HL-60 (cell line): ENCODE data around the gene DHRSX.
"Not testable (repeated sequence)": the region's sequence is repeated elsewhere in the genome, so short reads cannot be mapped to it uniquely, and the experiment has no call there.

Source experiments
- DNase-seq, 2 experiments: peaks; one replicate each; pipeline ENCODE4 v3.0.0-alpha.2; 2010 to 2020; ENCODE audit warnings: low read depth in 1 of 2, low spot score in 1 of 2
- H3K27ac ChIP-seq: fragments of 250-450 bp; sonication (Bioruptor Pico); replicated peaks from 2 replicates; pipeline ENCODE4 v1.5.1; 2020; ENCODE audit warnings: mild to moderate bottlenecking, moderate library complexity
- H3K27me3 ChIP-seq: fragments of 250-450 bp; sonication (Bioruptor Pico); 2 replicates; pipeline ENCODE4 v1.5.1; 2021; ENCODE audit warnings: mild to moderate bottlenecking, moderate library complexity; ENCODE audit not compliant: insufficient read depth, poor library complexity, severe bottlenecking
- H3K4me3 ChIP-seq: replicated peaks from 2 replicates; pipeline ENCODE4 v1.5.1; 2011; ENCODE audit warnings: mild to moderate bottlenecking, control low read depth, low read length; ENCODE audit not compliant: insufficient read depth
- GABPA ChIP-seq: IDR thresholded peaks from 2 replicates; pipeline ENCODE4 v1.6.1; 2012; ENCODE audit warnings: low read depth
- POLR2AphosphoS5 ChIP-seq: IDR thresholded peaks from 2 replicates; pipeline ENCODE4 v1.6.1; 2012; ENCODE audit warnings: low read depth
- SPI1 ChIP-seq: IDR thresholded peaks from 2 replicates; pipeline ENCODE4 v1.6.1; 2012; ENCODE audit warnings: low read depth, mild to moderate bottlenecking, borderline replicate concordance
- TF ChIP-seq, protein P1 (sequence below): IDR thresholded peaks from 2 replicates; pipeline ENCODE4 v1.6.1; 2012; ENCODE audit warnings: low read depth; ENCODE audit not compliant: insufficient replicate concordance
- TF ChIP-seq, protein P2 (sequence below): IDR thresholded peaks from one replicate; pipeline ENCODE4 v1.5.1; 2011; ENCODE audit warnings: low read length, control low read depth, inconsistent platforms; ENCODE audit not compliant: insufficient read depth

DHRSX gene

DNA sequence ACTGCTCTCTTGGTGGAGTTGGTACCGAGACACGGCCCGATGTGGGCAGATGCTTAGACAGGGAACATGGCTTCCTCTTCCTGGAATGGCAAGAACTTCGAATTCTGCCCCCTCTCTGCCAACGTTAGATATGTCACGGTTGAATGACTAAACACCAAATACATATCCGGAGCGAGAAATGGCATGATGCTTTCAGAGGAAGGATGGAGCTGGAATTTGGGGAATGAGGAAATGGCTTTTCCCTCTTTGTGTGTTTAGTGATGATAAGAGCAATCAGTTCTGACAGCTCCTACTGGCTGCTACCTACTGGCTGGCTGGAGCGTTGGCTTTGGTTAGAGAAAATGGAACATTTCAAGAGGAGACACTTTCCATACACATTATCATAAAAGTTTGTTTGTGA lies 140.0 kb downstream of the DHRSX start:
- Histone ChIP-seq H3K27ac (no peak overlapping the region), H3K27me3 (no peaks in the 10 kb centered on the region), H3K4me3 (no peak overlapping the region)
- no peak for DNase-seq
- TF ChIP-seq GABPA: no peak
- TF ChIP-seq, protein P1, sequence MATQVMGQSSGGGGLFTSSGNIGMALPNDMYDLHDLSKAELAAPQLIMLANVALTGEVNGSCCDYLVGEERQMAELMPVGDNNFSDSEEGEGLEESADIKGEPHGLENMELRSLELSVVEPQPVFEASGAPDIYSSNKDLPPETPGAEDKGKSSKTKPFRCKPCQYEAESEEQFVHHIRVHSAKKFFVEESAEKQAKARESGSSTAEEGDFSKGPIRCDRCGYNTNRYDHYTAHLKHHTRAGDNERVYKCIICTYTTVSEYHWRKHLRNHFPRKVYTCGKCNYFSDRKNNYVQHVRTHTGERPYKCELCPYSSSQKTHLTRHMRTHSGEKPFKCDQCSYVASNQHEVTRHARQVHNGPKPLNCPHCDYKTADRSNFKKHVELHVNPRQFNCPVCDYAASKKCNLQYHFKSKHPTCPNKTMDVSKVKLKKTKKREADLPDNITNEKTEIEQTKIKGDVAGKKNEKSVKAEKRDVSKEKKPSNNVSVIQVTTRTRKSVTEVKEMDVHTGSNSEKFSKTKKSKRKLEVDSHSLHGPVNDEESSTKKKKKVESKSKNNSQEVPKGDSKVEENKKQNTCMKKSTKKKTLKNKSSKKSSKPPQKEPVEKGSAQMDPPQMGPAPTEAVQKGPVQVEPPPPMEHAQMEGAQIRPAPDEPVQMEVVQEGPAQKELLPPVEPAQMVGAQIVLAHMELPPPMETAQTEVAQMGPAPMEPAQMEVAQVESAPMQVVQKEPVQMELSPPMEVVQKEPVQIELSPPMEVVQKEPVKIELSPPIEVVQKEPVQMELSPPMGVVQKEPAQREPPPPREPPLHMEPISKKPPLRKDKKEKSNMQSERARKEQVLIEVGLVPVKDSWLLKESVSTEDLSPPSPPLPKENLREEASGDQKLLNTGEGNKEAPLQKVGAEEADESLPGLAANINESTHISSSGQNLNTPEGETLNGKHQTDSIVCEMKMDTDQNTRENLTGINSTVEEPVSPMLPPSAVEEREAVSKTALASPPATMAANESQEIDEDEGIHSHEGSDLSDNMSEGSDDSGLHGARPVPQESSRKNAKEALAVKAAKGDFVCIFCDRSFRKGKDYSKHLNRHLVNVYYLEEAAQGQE: no peak
- TF ChIP-seq, protein P2, sequence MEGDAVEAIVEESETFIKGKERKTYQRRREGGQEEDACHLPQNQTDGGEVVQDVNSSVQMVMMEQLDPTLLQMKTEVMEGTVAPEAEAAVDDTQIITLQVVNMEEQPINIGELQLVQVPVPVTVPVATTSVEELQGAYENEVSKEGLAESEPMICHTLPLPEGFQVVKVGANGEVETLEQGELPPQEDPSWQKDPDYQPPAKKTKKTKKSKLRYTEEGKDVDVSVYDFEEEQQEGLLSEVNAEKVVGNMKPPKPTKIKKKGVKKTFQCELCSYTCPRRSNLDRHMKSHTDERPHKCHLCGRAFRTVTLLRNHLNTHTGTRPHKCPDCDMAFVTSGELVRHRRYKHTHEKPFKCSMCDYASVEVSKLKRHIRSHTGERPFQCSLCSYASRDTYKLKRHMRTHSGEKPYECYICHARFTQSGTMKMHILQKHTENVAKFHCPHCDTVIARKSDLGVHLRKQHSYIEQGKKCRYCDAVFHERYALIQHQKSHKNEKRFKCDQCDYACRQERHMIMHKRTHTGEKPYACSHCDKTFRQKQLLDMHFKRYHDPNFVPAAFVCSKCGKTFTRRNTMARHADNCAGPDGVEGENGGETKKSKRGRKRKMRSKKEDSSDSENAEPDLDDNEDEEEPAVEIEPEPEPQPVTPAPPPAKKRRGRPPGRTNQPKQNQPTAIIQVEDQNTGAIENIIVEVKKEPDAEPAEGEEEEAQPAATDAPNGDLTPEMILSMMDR: no peak
- TF ChIP-seq POLR2AphosphoS5: no peak
- TF ChIP-seq SPI1: no peak

DNA sequence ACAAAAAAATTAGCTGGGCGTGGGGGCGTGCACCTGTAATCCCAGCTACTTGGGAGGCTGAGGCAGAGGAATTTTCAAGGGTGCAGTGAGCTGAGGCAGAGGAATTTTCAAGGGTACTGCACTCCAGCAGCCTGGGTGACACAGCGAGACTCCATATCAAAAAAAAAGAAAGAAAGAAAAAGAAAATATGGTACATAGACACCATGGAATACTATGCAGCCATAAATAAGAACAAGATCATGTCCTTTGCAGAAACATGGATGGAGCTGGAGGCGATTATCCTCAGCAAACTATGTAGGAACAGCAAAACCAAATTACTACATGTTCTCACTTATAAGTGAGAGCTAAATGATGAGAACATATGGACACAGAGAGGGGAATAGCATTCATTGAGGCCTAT lies 141.3 kb downstream of the DHRSX start:
- H3K27ac ChIP-seq, H3K4me3 ChIP-seq, H3K27me3 ChIP-seq, DNase-seq: not testable (repeated sequence)

DNA sequence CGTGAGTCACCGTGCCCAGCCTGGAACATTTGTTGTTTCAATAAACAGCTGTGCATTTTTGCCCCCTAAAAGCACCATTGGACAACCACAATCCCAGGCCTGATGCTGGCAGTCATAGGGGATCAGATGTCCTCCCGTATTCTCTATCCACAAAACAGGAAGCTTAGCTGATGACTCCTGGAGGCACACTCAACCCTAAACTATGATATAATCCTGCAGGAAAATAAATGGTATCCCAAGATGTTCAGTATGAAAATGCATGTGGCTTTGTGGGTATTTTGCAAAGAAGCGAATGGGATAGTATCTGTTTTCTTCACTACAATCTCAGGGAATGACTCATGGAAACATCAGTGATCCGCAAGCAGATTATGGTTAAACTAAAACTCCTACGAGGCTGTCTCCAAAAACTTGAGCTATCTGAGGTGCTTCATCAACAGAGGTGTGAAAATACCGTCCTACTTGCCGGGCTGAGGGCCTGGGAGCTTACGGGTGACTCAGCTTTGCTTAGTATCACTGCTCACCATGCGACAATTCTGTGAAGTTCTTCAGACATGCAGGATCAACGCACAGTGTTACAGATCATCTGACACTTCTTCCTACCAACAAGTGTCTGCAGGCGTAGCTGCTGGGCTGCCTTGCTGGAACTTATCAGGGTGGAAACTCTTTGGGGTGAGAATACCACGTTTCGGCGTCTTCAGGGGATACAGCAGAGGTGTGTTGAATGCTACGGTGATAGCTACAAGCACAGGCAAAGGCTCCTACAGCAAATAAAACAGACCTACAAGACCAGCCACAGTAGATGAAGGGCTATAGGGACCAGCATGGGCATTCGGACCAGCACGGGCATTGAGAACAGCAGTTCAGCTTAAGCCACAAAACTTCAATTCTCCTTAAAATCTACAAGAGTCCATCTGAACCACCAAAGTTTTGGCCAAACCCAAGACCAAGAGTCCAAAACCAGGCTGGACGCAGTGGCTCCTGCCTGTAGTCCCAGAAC lies 148.5 kb downstream of the DHRSX start:
- no peak overlapping the region for H3K4me3 ChIP-seq
- H3K27ac ChIP-seq: no peak overlapping the region
- TF ChIP-seq, protein P2: no peak
- TF ChIP-seq POLR2AphosphoS5: no peak
- DNase-seq: no peak
- no peaks in the 10 kb centered on the region for H3K27me3 ChIP-seq

DNA sequence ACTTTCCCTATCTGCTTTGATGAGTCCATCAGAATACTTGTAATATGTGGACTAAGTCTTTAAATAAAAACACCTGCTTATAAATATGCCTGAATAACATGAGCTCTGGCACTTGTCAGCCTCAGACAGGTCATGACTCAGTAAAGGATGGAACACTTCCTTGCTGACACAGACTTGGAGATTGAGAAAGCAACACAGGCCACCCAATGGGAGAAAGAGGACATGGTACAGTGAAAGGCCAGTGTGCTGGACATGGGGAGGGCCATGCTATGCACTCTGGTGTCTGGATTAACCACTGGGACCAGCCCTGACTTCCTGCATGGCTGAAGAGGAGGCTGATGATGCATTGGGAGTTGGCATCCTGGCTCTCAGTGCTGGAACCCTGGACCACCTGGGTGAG lies 149.5 kb downstream of the DHRSX start:
- Histone ChIP-seq H3K27me3 (no peaks in the 10 kb centered on the region), H3K4me3 (no peak overlapping the region), H3K27ac (no peak overlapping the region)
- TF ChIP-seq POLR2AphosphoS5: no peak
- TF ChIP-seq, protein P2: no peak
- TF ChIP-seq SPI1: no peak
- TF ChIP-seq, protein P1: no peak
- TF ChIP-seq GABPA: no peak
- no peak for DNase-seq

DNA sequence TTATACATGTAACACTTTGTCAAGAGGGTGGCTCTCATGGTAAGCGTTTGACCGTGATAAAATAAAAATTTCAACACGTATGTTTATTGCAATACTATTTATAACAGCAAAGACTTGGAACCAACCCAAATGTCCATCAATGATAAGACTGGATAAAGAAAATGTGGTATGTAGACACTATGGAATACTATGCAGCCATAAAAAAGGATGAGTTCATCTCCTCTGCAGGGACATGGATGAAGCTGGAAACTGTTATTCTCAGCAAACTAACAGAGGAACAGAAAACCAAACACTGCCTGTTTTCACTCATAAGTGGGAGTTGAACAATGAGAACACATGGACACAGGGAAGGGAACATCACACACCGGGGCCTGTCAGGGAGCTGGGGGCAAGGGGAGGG lies 150.1 kb downstream of the DHRSX start:
- not testable (repeated sequence) for H3K4me3 ChIP-seq, H3K27me3 ChIP-seq, DNase-seq, H3K27ac ChIP-seq

DNA sequence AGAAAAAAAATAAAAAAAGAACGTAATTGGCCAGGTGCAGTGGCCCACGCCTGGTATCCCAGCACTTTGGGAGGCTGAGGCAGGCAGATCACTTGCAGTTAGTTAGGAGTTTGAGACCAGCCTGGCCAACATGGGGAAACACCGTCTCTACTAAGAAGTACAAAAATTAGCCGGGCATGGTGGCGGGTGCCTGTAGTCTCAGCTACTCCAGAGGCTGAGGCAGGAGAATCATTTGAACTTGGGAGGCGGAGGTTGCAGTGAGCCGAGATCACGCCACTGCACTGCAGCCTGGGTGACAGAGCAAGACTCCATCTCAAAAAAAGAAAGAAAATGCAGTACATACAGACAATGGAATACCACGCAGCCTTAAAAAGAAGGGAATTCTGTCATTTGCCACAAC lies 150.7 kb downstream of the DHRSX start:
- not testable (repeated sequence) for DNase-seq, H3K27me3 ChIP-seq, H3K27ac ChIP-seq, H3K4me3 ChIP-seq
